ENCODE data around the gene GATA1.

The GATA1 gene

GRCh38 chrX:48785186-48785539, 1.2 kb upstream of the GATA1 start:
- DNase-seq (ENCODE audit: low read depth): no peak

- no peak for DNase-seq (ENCODE audit: low read depth)
Measured at GRCh38 chrX:48785540-48786214, 713 bp upstream of the GATA1 start.

- DNase-seq (ENCODE audit: low read depth): no peak
Measured at GRCh38 chrX:48786825-48787504, 575 bp downstream of the GATA1 start.

GRCh38 chrX:48787505-48788443, 1.4 kb downstream of the GATA1 start:
- no peak for DNase-seq (ENCODE audit: low read depth)

- DNase-seq (ENCODE audit: low read depth): no peak
Measured at GRCh38 chrX:48789366-48790220, 3.2 kb downstream of the GATA1 start.

GRCh38 chrX:48790477-48790876, 4.1 kb downstream of the GATA1 start:
- DNase-seq (ENCODE audit: low read depth): no peak

- DNase-seq (ENCODE audit: low read depth): no peak
Measured at GRCh38 chrX:48791063-48791820, 4.9 kb downstream of the GATA1 start.

GRCh38 chrX:48792219-48792618, 5.8 kb downstream of the GATA1 start:
- no peak for DNase-seq (ENCODE audit: low read depth)

- no peak for DNase-seq (ENCODE audit: low read depth)
Measured at GRCh38 chrX:48793935-48794334, 7.5 kb downstream of the GATA1 start.

- no peak for DNase-seq (ENCODE audit: low read depth)
Measured at GRCh38 chrX:48794340-48794910, 8.0 kb downstream of the GATA1 start.

GRCh38 chrX:48794911-48795515, 8.6 kb downstream of the GATA1 start:
- no peak for DNase-seq (ENCODE audit: low read depth)

- no peak for DNase-seq (ENCODE audit: low read depth)
Measured at GRCh38 chrX:48798318-48798717, 11.9 kb downstream of the GATA1 start.

GRCh38 chrX:48800574-48801279, 14.3 kb downstream of the GATA1 start:
- DNase-seq (ENCODE audit: low read depth): no peak

GRCh38 chrX:48801280-48802088, 15.1 kb downstream of the GATA1 start, which contains the start of gene HDAC6:
Gene HDAC6 (plus strand): TSS chrX:48802067. CDS start chrX:48802693, 626 bp downstream.
- peak; percentile 92 for DNase-seq (ENCODE audit: low read depth)

GRCh38 chrX:48802089-48802904, 15.9 kb downstream of the GATA1 start:
- DNase-seq (ENCODE audit: low read depth): peak; percentile 23

- no peak for DNase-seq (ENCODE audit: low read depth)
Measured at GRCh38 chrX:48802905-48803200, 16.5 kb downstream of the GATA1 start.

GRCh38 chrX:48806081-48806480, 19.7 kb downstream of the GATA1 start:
- no peak for DNase-seq (ENCODE audit: low read depth)

GRCh38 chrX:48813644-48814043, 27.3 kb downstream of the GATA1 start:
- no peak for DNase-seq (ENCODE audit: low read depth)
